Activated CD4-positive, alpha-beta T cell treated with anti-CD3 and anti-CD28 coated beads for 4 hours (primary cell): ENCODE results near the gene RHOD.
A peak's percentile ranks its signal among the peaks of the same experiment; 100 is the strongest.

Experiments used
- DNase-seq, 2 donors: peaks; one replicate each; pipeline ENCODE4 v3.0.0-alpha.2; 2020

Gene RHOD

GRCh38 chr11:67056267-67057204 is at the start of gene RHOD:
Gene RHOD (plus strand): TSS chr11:67056847. CDS start chr11:67056903, 56 bp downstream.
- peak; percentile 21 to 29 for DNase-seq

GRCh38 chr11:67007126-67007525 is 49.5 kb upstream of the RHOD start:
- no peak for DNase-seq

GRCh38 chr11:67010296-67010905 is 46.2 kb upstream of the RHOD start:
- no peak for DNase-seq

- DNase-seq = no peak
Observed at GRCh38 chr11:67013511-67014045, 43.1 kb upstream of the RHOD start.

- DNase-seq = no peak
Observed at GRCh38 chr11:67014343-67014742, 42.3 kb upstream of the RHOD start.

- no peak for DNase-seq
Observed at GRCh38 chr11:67015048-67015447, 41.6 kb upstream of the RHOD start.

GRCh38 chr11:67016550-67016949 is 40.1 kb upstream of the RHOD start:
- no peak for DNase-seq

GRCh38 chr11:67020949-67021348 is 35.7 kb upstream of the RHOD start:
- no peak for DNase-seq

- DNase-seq = no peak
Observed at GRCh38 chr11:67022341-67022933, 34.2 kb upstream of the RHOD start.

GRCh38 chr11:67022961-67023956 is 33.4 kb upstream of the RHOD start, which contains the start of gene SYT12:
Gene SYT12 (plus strand): TSS chr11:67023134. CDS start chr11:67030145, 7,011 bp downstream.
- DNase-seq = peak; percentile 9 to 16

GRCh38 chr11:67023957-67024353 is 32.7 kb upstream of the RHOD start:
- no peak for DNase-seq

GRCh38 chr11:67024410-67024809 is 32.2 kb upstream of the RHOD start:
- peak; percentile 52 to 60 for DNase-seq

- no peak for DNase-seq
Observed at GRCh38 chr11:67024966-67025365, 31.7 kb upstream of the RHOD start.

GRCh38 chr11:67025750-67026149 is 30.9 kb upstream of the RHOD start:
- DNase-seq = no peak

GRCh38 chr11:67026941-67027340 is 29.7 kb upstream of the RHOD start:
- DNase-seq = no peak

GRCh38 chr11:67027483-67027930 is 29.1 kb upstream of the RHOD start:
- no peak for DNase-seq

GRCh38 chr11:67027943-67028542 is 28.6 kb upstream of the RHOD start:
- DNase-seq = no peak

- DNase-seq = no peak
Observed at GRCh38 chr11:67029146-67029545, 27.5 kb upstream of the RHOD start.

GRCh38 chr11:67030976-67031375 is 25.7 kb upstream of the RHOD start:
- no peak for DNase-seq

GRCh38 chr11:67031791-67032561 is 24.7 kb upstream of the RHOD start:
- DNase-seq = no peak
